Measurements from ENCODE around the gene OPALIN. TPM values are rescaled to one million over a fixed set of nuclear protein-coding genes. Genes with fewer than 3 reads are reported as not detected.

Gene OPALIN
- total and polyA plus RNA-seq, 4 donors, result not detected

DNA sequence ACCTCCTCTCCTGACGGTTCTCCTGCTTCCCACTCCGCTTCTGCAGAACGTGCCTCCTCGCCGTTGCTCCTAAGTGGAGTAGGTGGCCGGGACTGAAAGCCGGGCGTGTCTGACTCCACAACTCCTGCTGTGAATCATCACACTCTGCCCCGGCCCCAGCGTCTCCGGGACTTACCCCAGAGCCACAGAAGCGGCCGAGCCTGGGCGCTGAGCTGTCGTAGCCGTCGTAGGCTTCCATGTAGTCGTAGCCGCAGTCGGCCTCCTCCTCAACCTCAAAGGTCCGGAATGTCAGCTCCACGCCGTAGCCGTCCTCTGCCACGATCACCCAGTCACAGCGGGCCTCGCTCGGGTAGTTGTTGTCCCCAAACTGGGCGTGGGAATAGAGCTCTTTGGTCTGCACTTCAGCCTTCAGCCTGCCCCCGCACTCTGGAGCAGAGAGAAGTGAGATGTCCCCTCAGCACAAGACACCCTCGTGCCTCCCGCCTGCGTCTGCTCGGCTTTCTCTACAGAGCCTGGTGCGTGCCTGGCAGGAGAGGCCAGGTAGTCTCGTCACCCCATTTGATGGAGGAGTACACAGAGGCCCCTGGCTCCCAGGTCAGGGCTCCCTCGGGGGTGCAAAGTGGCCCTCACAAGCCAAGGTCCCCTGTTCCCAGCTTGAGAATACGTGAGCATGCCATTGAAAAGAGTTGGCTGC lies 11.2 kb upstream of the OPALIN start (continued):
- TF ChIP-seq, protein P1, sequence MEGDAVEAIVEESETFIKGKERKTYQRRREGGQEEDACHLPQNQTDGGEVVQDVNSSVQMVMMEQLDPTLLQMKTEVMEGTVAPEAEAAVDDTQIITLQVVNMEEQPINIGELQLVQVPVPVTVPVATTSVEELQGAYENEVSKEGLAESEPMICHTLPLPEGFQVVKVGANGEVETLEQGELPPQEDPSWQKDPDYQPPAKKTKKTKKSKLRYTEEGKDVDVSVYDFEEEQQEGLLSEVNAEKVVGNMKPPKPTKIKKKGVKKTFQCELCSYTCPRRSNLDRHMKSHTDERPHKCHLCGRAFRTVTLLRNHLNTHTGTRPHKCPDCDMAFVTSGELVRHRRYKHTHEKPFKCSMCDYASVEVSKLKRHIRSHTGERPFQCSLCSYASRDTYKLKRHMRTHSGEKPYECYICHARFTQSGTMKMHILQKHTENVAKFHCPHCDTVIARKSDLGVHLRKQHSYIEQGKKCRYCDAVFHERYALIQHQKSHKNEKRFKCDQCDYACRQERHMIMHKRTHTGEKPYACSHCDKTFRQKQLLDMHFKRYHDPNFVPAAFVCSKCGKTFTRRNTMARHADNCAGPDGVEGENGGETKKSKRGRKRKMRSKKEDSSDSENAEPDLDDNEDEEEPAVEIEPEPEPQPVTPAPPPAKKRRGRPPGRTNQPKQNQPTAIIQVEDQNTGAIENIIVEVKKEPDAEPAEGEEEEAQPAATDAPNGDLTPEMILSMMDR (IDR thresholded peaks at IDR 0.05; ENCODE audit: low read depth, low read length, missing input control), result no peak
- TF ChIP-seq, protein P2, sequence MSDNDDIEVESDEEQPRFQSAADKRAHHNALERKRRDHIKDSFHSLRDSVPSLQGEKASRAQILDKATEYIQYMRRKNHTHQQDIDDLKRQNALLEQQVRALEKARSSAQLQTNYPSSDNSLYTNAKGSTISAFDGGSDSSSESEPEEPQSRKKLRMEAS (IDR thresholded peaks at IDR 0.05), result no peak
- TF ChIP-seq GABPA (IDR thresholded peaks at IDR 0.05 in 1 of 2, conservative IDR thresholded peaks at IDR 0.05 in 1 of 2) (no peak), SP1 (IDR thresholded peaks at IDR 0.05) (no peak), TAF1 (conservative IDR thresholded peaks at IDR 0.05) (no peak), HNF4G (IDR thresholded peaks at IDR 0.05) (no peak), NR2F2 (IDR thresholded peaks at IDR 0.05) (no peak)
- TF ChIP-seq, protein P3, sequence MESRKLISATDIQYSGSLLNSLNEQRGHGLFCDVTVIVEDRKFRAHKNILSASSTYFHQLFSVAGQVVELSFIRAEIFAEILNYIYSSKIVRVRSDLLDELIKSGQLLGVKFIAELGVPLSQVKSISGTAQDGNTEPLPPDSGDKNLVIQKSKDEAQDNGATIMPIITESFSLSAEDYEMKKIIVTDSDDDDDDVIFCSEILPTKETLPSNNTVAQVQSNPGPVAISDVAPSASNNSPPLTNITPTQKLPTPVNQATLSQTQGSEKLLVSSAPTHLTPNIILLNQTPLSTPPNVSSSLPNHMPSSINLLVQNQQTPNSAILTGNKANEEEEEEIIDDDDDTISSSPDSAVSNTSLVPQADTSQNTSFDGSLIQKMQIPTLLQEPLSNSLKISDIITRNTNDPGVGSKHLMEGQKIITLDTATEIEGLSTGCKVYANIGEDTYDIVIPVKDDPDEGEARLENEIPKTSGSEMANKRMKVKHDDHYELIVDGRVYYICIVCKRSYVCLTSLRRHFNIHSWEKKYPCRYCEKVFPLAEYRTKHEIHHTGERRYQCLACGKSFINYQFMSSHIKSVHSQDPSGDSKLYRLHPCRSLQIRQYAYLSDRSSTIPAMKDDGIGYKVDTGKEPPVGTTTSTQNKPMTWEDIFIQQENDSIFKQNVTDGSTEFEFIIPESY (IDR thresholded peaks at IDR 0.05), result no peak

DNA sequence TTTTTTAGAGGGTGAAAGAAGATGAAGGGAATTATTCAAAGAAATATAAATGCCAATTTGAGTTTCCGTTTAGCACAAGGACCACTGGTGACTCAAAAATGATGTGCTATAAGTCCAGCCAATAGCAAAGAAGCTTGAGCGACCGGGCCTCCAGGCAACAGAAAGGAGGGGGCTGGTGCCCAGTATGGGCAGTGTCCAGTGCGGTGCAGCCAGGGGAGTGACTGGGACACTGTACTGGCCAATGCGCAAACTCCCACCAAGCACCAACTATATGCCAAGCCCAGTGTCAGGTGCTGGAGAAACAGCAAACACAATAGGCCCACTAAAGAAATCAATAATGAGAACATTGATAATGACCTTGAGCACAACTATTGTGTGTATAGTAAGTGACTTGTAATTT lies 10.2 kb upstream of the OPALIN start:
- Histone ChIP-seq H3K27ac (ENCODE audit: low read depth in 1 of 2, low read length in 2 of 2) (no peak overlapping the region), H3K36me3 (ENCODE audit: control insufficient read depth in 4 of 4, insufficient read depth in 3 of 4, low read depth in 1 of 4, low read length in 3 of 4) (no peaks in the 10 kb centered on the region), H3K9me3 (ENCODE audit: control insufficient read depth in 4 of 4, low read length in 3 of 4) (no peaks in the 10 kb centered on the region), H3K9ac (ENCODE audit: low read depth in 1 of 2, low read length in 2 of 2) (no peak overlapping the region), H3K4me1 (ENCODE audit: control insufficient read depth in 4 of 4, insufficient read depth in 4 of 4, low read length in 3 of 4) (no peaks in the 10 kb centered on the region), H3K27me3 (ENCODE audit: control insufficient read depth in 4 of 4, insufficient read depth in 4 of 4, low read length in 3 of 4) (no peaks in the 10 kb centered on the region), H3K4me3 (ENCODE audit: low read depth in 1 of 3, low read length in 3 of 3) (no peak overlapping the region)
- 94% methylated on average over 5 of the region's 5 CpGs for WGBS
- no peak for DNase-seq (ENCODE audit: low spot score)
- TF ChIP-seq RAD21 (IDR thresholded peaks at IDR 0.05) (no peak), JUND (IDR thresholded peaks at IDR 0.05) (no peak), FOXA2 (IDR thresholded peaks at IDR 0.05) (no peak), NR2F2 (IDR thresholded peaks at IDR 0.05) (no peak), SP1 (IDR thresholded peaks at IDR 0.05) (no peak), TAF1 (conservative IDR thresholded peaks at IDR 0.05) (no peak), HNF4G (IDR thresholded peaks at IDR 0.05) (no peak), EGR1 (IDR thresholded peaks at IDR 0.05; ENCODE audit: low read depth in 2 of 2) (no peak), RXRA (IDR thresholded peaks at IDR 0.05) (no peak), YY1 (IDR thresholded peaks at IDR 0.05) (no peak), HNF4A (conservative IDR thresholded peaks at IDR 0.05) (no peak), GABPA (IDR thresholded peaks at IDR 0.05 in 1 of 2, conservative IDR thresholded peaks at IDR 0.05 in 1 of 2) (no peak), FOXA1 (IDR thresholded peaks at IDR 0.05) (no peak)
- TF ChIP-seq, protein P2 (IDR thresholded peaks at IDR 0.05), result no peak
- TF ChIP-seq, protein P4, sequence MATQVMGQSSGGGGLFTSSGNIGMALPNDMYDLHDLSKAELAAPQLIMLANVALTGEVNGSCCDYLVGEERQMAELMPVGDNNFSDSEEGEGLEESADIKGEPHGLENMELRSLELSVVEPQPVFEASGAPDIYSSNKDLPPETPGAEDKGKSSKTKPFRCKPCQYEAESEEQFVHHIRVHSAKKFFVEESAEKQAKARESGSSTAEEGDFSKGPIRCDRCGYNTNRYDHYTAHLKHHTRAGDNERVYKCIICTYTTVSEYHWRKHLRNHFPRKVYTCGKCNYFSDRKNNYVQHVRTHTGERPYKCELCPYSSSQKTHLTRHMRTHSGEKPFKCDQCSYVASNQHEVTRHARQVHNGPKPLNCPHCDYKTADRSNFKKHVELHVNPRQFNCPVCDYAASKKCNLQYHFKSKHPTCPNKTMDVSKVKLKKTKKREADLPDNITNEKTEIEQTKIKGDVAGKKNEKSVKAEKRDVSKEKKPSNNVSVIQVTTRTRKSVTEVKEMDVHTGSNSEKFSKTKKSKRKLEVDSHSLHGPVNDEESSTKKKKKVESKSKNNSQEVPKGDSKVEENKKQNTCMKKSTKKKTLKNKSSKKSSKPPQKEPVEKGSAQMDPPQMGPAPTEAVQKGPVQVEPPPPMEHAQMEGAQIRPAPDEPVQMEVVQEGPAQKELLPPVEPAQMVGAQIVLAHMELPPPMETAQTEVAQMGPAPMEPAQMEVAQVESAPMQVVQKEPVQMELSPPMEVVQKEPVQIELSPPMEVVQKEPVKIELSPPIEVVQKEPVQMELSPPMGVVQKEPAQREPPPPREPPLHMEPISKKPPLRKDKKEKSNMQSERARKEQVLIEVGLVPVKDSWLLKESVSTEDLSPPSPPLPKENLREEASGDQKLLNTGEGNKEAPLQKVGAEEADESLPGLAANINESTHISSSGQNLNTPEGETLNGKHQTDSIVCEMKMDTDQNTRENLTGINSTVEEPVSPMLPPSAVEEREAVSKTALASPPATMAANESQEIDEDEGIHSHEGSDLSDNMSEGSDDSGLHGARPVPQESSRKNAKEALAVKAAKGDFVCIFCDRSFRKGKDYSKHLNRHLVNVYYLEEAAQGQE (IDR thresholded peaks at IDR 0.05), result no peak
- TF ChIP-seq, protein P5, sequence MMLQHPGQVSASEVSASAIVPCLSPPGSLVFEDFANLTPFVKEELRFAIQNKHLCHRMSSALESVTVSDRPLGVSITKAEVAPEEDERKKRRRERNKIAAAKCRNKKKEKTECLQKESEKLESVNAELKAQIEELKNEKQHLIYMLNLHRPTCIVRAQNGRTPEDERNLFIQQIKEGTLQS (IDR thresholded peaks at IDR 0.05), result no peak
- TF ChIP-seq, protein P1 (IDR thresholded peaks at IDR 0.05; ENCODE audit: low read depth, low read length, missing input control), result no peak
- TF ChIP-seq, protein P3 (IDR thresholded peaks at IDR 0.05), result no peak
